Neural crest cell (in vitro differentiated cells): Measurements from ENCODE around the gene LSAMP. TPM values are rescaled to one million over a fixed set of nuclear protein-coding genes. Genes with fewer than 3 reads are reported as not detected.
"Not testable (repeated sequence)": the region's sequence is repeated elsewhere in the genome, so short reads cannot be mapped to it uniquely, and the experiment has no call there.

ENCODE experiments used
- DNase-seq: peaks from one replicate; pipeline ENCODE4 v3.0.0; 2021; ENCODE audit warnings: low read depth, mixed read lengths, low spot score
- H3K27ac Mint-ChIP-seq: one replicate; pipeline ENCODE4 v1.8.0; 2021; ENCODE audit warnings: mild to moderate bottlenecking, mixed read lengths; ENCODE audit not compliant: unreplicated experiment
- H3K27me3 Mint-ChIP-seq: 2 replicates; pipeline ENCODE4 v1.8.0; 2021; ENCODE audit warnings: low read depth, mild to moderate bottlenecking, mixed read lengths
- H3K36me3 Mint-ChIP-seq: 2 replicates; pipeline ENCODE4 v1.8.0; 2021; ENCODE audit warnings: low read depth, mild to moderate bottlenecking, mixed read lengths
- H3K4me1 Mint-ChIP-seq: 2 replicates; pipeline ENCODE4 v1.8.0; 2021; ENCODE audit warnings: mixed read lengths
- H3K4me3 Mint-ChIP-seq: one replicate; pipeline ENCODE4 v1.8.0; 2021; ENCODE audit warnings: mild to moderate bottlenecking, mixed read lengths
- H3K9me3 Mint-ChIP-seq: 2 replicates; pipeline ENCODE4 v1.8.0; 2021; ENCODE audit warnings: mixed read lengths
- CTCF ChIP-seq: fragments of 200-600 bp; sonication (generic); conservative IDR thresholded peaks from 2 replicates; pipeline ENCODE4 v1.5.0; 2021; ENCODE audit warnings: antibody characterized with exemption, mild to moderate bottlenecking
- total RNA-seq: library from RNA; stranded (reverse); gene quantifications from 2 replicates; pipeline ENCODE4 v1.2.1, GENCODE V29; 2021

The LSAMP gene
- total RNA-seq, 1 donor from 2014 or later: 36.7 TPM

GRCh38 chr3:116077059-116077458 is 368.2 kb downstream of the LSAMP start:
- H3K9me3 Mint-ChIP-seq: peaks cover 2% of the 10 kb centered on the region
- H3K4me1 Mint-ChIP-seq: peaks cover 5% of the 10 kb centered on the region
- no peaks in the 10 kb centered on the region for H3K27me3 Mint-ChIP-seq
- no peak overlapping the region for H3K27ac Mint-ChIP-seq
- no peak overlapping the region for H3K4me3 Mint-ChIP-seq
- DNase-seq: no peak
- TF ChIP-seq CTCF: no peak
- H3K36me3 Mint-ChIP-seq: peaks cover 3% of the 10 kb centered on the region

GRCh38 chr3:116070516-116071278 is 374.6 kb downstream of the LSAMP start:
- H3K27ac Mint-ChIP-seq, H3K4me1 Mint-ChIP-seq, DNase-seq, H3K36me3 Mint-ChIP-seq, H3K27me3 Mint-ChIP-seq, H3K9me3 Mint-ChIP-seq, H3K4me3 Mint-ChIP-seq: not testable (repeated sequence)

- TF ChIP-seq CTCF: no peak
- H3K27me3 Mint-ChIP-seq: no peaks in the 10 kb centered on the region
- no peak overlapping the region for H3K27ac Mint-ChIP-seq
- no peak for DNase-seq
- no peak overlapping the region for H3K4me3 Mint-ChIP-seq
- H3K36me3 Mint-ChIP-seq: peaks cover 2% of the 10 kb centered on the region
- peaks cover 2% of the 10 kb centered on the region for H3K9me3 Mint-ChIP-seq
- H3K4me1 Mint-ChIP-seq: no peaks in the 10 kb centered on the region
These were observed 375.2 kb downstream of the LSAMP start for GRCh38 chr3:116070061-116070460.

- Mint-ChIP-seq H3K9me3 (peaks cover 2% of the 10 kb centered on the region), H3K27ac (no peak overlapping the region), H3K27me3 (no peaks in the 10 kb centered on the region), H3K4me3 (no peak overlapping the region), H3K4me1 (no peaks in the 10 kb centered on the region), H3K36me3 (peaks cover 2% of the 10 kb centered on the region)
- no peak for DNase-seq
- no peak for TF ChIP-seq CTCF
These were observed 376.3 kb downstream of the LSAMP start for GRCh38 chr3:116069024-116069423.

GRCh38 chr3:116067326-116067725 is 378.0 kb downstream of the LSAMP start:
- Mint-ChIP-seq H3K27ac (no peak overlapping the region), H3K9me3 (peaks cover 2% of the 10 kb centered on the region), H3K4me3 (no peak overlapping the region), H3K4me1 (no peaks in the 10 kb centered on the region), H3K36me3 (peaks cover 2% of the 10 kb centered on the region), H3K27me3 (no peaks in the 10 kb centered on the region)
- no peak for TF ChIP-seq CTCF
- no peak for DNase-seq

- Mint-ChIP-seq H3K4me3 (no peak overlapping the region), H3K27me3 (no peaks in the 10 kb centered on the region), H3K36me3 (no peaks in the 10 kb centered on the region), H3K9me3 (no peaks in the 10 kb centered on the region), H3K27ac (no peak overlapping the region), H3K4me1 (no peaks in the 10 kb centered on the region)
- no peak for DNase-seq
- no peak for TF ChIP-seq CTCF
These were observed 379.8 kb downstream of the LSAMP start for GRCh38 chr3:116065501-116065900.
